ENCODE results near the gene NTNG2. TPM values are rescaled to one million over a fixed set of nuclear protein-coding genes. Genes with fewer than 3 reads are reported as not detected.

NTNG2 gene
- total RNA-seq, 1 donor from 2014 or later: 2.4 TPM

DNA sequence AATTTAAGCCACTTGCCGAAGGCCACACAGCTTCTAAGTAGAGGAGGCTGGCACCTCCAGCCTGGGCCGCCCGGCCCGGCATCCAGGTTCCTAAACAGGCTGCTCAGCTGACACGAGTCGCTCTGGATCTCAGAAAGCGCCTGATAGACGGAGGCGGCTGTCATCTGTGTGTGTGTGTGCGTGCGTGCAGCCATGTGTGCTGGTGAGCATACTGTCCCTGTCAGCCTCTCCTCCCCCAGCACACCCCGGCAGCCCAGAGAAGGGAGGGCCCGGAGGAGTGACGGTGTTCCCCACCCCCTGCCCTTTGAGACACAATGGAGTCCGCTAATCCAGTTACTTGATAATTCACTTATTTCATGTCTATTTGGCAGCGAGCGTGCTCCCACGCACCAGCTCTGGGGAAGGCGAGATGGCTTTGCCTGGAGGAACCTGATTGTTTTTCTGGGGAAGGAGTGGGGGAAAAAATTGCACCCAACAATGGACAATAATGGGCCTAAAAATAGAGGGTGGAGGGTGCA, 20.0 kb downstream of the NTNG2 start:
- no peak for DNase-seq (ENCODE audit: low spot score, unreplicated experiment)
- Mint-ChIP-seq H3K9me3 (ENCODE audit: low read depth) (no peaks in the 10 kb centered on the region), H3K4me1 (ENCODE audit: low read depth) (peaks cover 16% of the 10 kb centered on the region), H3K27me3 (peaks cover 32% of the 10 kb centered on the region), H3K4me3 (ENCODE audit: low read depth) (no peak overlapping the region), H3K36me3 (ENCODE audit: insufficient read depth) (no peaks in the 10 kb centered on the region), H3K27ac (no peak overlapping the region)
- TF ChIP-seq, protein P1, sequence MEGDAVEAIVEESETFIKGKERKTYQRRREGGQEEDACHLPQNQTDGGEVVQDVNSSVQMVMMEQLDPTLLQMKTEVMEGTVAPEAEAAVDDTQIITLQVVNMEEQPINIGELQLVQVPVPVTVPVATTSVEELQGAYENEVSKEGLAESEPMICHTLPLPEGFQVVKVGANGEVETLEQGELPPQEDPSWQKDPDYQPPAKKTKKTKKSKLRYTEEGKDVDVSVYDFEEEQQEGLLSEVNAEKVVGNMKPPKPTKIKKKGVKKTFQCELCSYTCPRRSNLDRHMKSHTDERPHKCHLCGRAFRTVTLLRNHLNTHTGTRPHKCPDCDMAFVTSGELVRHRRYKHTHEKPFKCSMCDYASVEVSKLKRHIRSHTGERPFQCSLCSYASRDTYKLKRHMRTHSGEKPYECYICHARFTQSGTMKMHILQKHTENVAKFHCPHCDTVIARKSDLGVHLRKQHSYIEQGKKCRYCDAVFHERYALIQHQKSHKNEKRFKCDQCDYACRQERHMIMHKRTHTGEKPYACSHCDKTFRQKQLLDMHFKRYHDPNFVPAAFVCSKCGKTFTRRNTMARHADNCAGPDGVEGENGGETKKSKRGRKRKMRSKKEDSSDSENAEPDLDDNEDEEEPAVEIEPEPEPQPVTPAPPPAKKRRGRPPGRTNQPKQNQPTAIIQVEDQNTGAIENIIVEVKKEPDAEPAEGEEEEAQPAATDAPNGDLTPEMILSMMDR (IDR thresholded peaks at IDR 0.05; ENCODE audit: unreplicated experiment): no peak

DNA sequence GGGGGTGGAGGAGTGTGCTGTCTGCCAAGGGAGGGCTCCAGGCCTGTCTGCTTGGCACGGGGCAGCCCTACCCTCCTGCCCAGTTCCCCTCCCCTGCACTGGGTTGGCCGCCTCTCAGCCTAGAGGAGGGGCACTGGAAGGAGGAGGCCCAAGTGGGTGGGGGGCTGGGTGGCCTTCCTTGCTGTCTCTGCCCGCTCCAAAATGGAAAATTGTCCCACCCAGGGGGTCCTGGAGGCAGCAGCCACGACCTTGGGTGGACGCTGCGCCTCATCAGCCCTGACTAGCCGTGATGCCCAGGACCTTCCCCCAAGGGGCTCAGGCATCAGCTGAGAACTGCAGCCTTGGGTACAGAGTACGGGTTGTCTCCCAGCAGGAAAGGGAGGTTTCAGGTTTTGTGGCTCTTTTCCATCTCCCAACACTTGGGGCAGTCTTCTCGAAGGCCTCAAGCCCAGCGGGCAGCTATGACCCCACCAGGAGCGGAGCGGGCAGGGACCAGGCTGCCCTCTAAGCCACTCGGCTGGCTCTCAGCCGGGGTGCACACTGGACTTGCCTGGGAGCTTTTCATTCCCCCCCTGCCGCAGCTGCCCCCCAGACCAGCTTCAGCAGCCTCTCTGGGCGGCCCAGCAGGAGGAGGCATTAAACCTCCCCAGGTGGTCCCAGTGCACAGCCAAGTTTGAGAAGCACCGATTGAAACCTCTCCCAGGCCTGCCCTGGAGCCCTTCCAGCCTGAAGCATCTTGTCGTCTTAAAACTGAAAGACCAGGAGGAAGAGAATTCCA, 20.6 kb downstream of the NTNG2 start:
- Mint-ChIP-seq H3K36me3 (ENCODE audit: insufficient read depth) (no peaks in the 10 kb centered on the region), H3K4me1 (ENCODE audit: low read depth) (peaks cover 19% of the 10 kb centered on the region), H3K4me3 (ENCODE audit: low read depth) (no peak overlapping the region), H3K9me3 (ENCODE audit: low read depth) (no peaks in the 10 kb centered on the region), H3K27ac (no peak overlapping the region), H3K27me3 (peaks cover 34% of the 10 kb centered on the region)
- TF ChIP-seq, protein P1 (IDR thresholded peaks at IDR 0.05; ENCODE audit: unreplicated experiment): peak; percentile 46
- DNase-seq (ENCODE audit: low spot score, unreplicated experiment): no peak

DNA sequence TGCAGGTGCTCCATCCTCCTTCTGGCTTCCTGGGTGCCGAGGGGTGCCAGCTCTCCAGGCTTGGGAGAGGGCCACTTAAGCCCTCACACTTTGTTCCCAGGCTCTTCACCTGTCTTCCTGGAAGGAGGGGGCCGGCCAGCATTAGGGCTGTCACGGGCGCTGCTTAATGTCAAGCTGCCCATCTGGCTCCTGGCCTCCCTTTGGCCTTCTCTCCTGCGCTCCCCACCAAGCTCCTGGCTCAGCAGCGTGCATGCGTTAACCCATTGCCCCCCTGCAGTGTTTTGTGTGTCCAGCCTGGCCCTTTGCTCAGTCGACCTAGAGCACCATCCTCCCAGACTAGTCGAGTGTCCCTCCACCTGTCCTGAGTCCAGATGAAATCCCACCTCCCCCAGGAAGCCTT, 21.3 kb downstream of the NTNG2 start:
- Mint-ChIP-seq H3K36me3 (ENCODE audit: insufficient read depth) (no peaks in the 10 kb centered on the region), H3K27me3 (peaks cover 34% of the 10 kb centered on the region), H3K4me3 (ENCODE audit: low read depth) (no peak overlapping the region), H3K9me3 (ENCODE audit: low read depth) (no peaks in the 10 kb centered on the region), H3K27ac (no peak overlapping the region), H3K4me1 (ENCODE audit: low read depth) (peaks cover 20% of the 10 kb centered on the region)
- TF ChIP-seq, protein P1 (IDR thresholded peaks at IDR 0.05; ENCODE audit: unreplicated experiment): no peak
- DNase-seq (ENCODE audit: low spot score, unreplicated experiment): no peak

DNA sequence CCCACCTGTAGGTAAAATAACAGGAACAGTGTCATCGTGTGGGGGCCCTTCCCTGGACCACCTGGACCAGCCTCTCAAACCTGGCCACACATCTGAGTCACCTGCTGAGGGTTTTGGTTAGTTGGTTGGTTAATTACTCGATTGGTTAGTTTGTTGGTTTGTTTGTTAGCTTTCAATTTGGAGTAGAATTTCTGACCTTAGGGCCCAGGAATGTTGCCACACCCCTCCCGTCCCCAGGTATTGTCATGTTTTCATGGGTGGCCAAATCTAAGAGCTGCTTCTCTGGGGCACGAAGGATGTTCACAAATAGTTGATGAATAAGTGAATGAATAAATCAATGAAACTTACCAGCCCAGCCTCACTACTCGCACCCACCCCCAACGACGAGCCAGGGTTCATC, 21.9 kb downstream of the NTNG2 start:
- H3K4me1 Mint-ChIP-seq (ENCODE audit: low read depth): peaks cover 20% of the 10 kb centered on the region
- H3K27ac Mint-ChIP-seq: peak overlapping the region; percentile 82
- H3K27me3 Mint-ChIP-seq: peaks cover 34% of the 10 kb centered on the region
- no peaks in the 10 kb centered on the region for H3K9me3 Mint-ChIP-seq (ENCODE audit: low read depth)
- TF ChIP-seq, protein P1 (IDR thresholded peaks at IDR 0.05; ENCODE audit: unreplicated experiment): no peak
- H3K36me3 Mint-ChIP-seq (ENCODE audit: insufficient read depth): no peaks in the 10 kb centered on the region
- DNase-seq (ENCODE audit: low spot score, unreplicated experiment): no peak
- no peak overlapping the region for H3K4me3 Mint-ChIP-seq (ENCODE audit: low read depth)

DNA sequence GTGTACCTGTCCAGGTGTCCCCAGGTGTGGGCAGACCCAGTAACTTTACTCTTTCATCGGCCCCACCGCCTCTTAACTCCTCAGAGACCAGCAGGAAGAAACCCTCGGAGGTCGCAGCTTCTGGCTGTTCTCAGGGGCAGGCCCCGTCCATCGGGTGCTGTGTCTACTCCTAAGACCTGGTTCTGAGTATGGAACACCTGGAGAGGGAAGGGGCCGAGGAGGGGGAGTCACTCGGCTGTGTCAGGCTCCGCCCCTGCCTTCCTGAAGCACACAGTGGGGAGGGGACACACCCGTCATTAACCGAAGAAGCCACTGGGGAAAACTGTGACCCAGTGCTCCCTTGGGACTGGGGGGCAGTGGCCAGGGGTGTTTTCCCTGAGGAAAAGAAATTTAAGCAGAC, 22.3 kb downstream of the NTNG2 start:
- no peaks in the 10 kb centered on the region for H3K9me3 Mint-ChIP-seq (ENCODE audit: low read depth)

More for the DNA sequence above, 22.3 kb downstream of the NTNG2 start:
- peaks cover 34% of the 10 kb centered on the region for H3K27me3 Mint-ChIP-seq
- DNase-seq (ENCODE audit: low spot score, unreplicated experiment): no peak
- peak overlapping the region; percentile 82 for H3K27ac Mint-ChIP-seq
- TF ChIP-seq, protein P1 (IDR thresholded peaks at IDR 0.05; ENCODE audit: unreplicated experiment): no peak
- peaks cover 20% of the 10 kb centered on the region for H3K4me1 Mint-ChIP-seq (ENCODE audit: low read depth)
- H3K36me3 Mint-ChIP-seq (ENCODE audit: insufficient read depth): no peaks in the 10 kb centered on the region
- no peak overlapping the region for H3K4me3 Mint-ChIP-seq (ENCODE audit: low read depth)
